ENCODE data around the gene TEX264. TPM values are rescaled to one million over a fixed set of nuclear protein-coding genes. Genes with fewer than 3 reads are reported as not detected.
"Not testable (repeated sequence)": the region's sequence is repeated elsewhere in the genome, so short reads cannot be mapped to it uniquely, and the experiment has no call there.

Gene TEX264
- total RNA-seq, 2 experiments from 2014 or later = 24.9 to 25.9 TPM

- ATAC-seq (ENCODE audit: poor library complexity) = no peak
- intact Hi-C loops (cut with DNase I, micrococcal nuclease) = loop anchor here (1.0 to 2.0 kb wide), 2 partner anchors 40 to 156 kb away; no protein-coding TSS in a partner anchor
Observed at GRCh38 chr3:51642462-51642861, 28.6 kb upstream of the TEX264 start.

GRCh38 chr3:51646091-51646490 lies 25.0 kb upstream of the TEX264 start:
- no peaks in the 10 kb centered on the region for H3K27me3 Mint-ChIP-seq
- ChIA-PET CTCF (interaction anchor here (2.5 kb wide), 1 partner anchor 36 kb away, joined by 11 read pairs; no protein-coding TSS in a partner anchor), POLR2A (no interaction called here)
- H3K4me1 ChIP-seq (ENCODE audit: insufficient read depth, low read length) = no peaks in the 10 kb centered on the region
- peaks cover 65% of the 10 kb centered on the region for H3K36me3 ChIP-seq (ENCODE audit: insufficient read depth, low read length)
- no peaks in the 10 kb centered on the region for H3K27me3 ChIP-seq (ENCODE audit: control insufficient read depth in 1 of 2, insufficient read depth in 2 of 2, low read length in 2 of 2)
- H3K27ac Mint-ChIP-seq = no peak overlapping the region
- no peaks in the 10 kb centered on the region for H3K4me1 Mint-ChIP-seq (ENCODE audit: low read depth)
- no peak for TF ChIP-seq CTCF (IDR thresholded peaks at IDR 0.05)
- DNase-seq (no peak), ATAC-seq (ENCODE audit: poor library complexity) (no peak)
- no peak overlapping the region for H3K4me3 Mint-ChIP-seq
- peaks cover 94% of the 10 kb centered on the region for H3K36me3 Mint-ChIP-seq (ENCODE audit: low read depth)
- intact Hi-C loops (cut with DNase I, micrococcal nuclease) = no loop called here
- H3K27ac ChIP-seq (ENCODE audit: low read depth in 1 of 2, low read length in 2 of 2) = no peak overlapping the region
- no peaks in the 10 kb centered on the region for H3K9me3 Mint-ChIP-seq
- H3K4me3 ChIP-seq (ENCODE audit: low read length) = no peak overlapping the region
- no peaks in the 10 kb centered on the region for H3K9me3 ChIP-seq (ENCODE audit: control insufficient read depth in 1 of 2, insufficient read depth in 1 of 2, low read length in 2 of 2)

More at GRCh38 chr3:51642462-51642861, 28.6 kb upstream of the TEX264 start:
- H3K27me3 ChIP-seq (ENCODE audit: control insufficient read depth in 1 of 2, insufficient read depth in 2 of 2, low read length in 2 of 2) = no peaks in the 10 kb centered on the region
- peaks cover 90% of the 10 kb centered on the region for H3K36me3 ChIP-seq (ENCODE audit: insufficient read depth, low read length)
- DNase-seq = peak in 3 of 14 experiments; percentile 36 to 40 (median 36)
- H3K4me3 ChIP-seq (ENCODE audit: low read length) = no peak overlapping the region
- Mint-ChIP-seq H3K36me3 (ENCODE audit: low read depth) (peaks cover 93% of the 10 kb centered on the region), H3K4me1 (ENCODE audit: low read depth) (no peaks in the 10 kb centered on the region), H3K27ac (no peak overlapping the region), H3K27me3 (no peaks in the 10 kb centered on the region), H3K9me3 (no peaks in the 10 kb centered on the region), H3K4me3 (no peak overlapping the region)
- POLR2A ChIA-PET = no interaction called here
- TF ChIP-seq CTCF (IDR thresholded peaks at IDR 0.05) = peak; percentile 35
- CTCF ChIA-PET = interaction anchor here (0.7 to 4.6 kb wide), 5 partner anchors 27 to 1026 kb away, joined by 3 to 36 read pairs (median 3); no protein-coding TSS in a partner anchor
- H3K9me3 ChIP-seq (ENCODE audit: control insufficient read depth in 1 of 2, insufficient read depth in 1 of 2, low read length in 2 of 2) = no peaks in the 10 kb centered on the region
- H3K4me1 ChIP-seq (ENCODE audit: insufficient read depth, low read length) = no peaks in the 10 kb centered on the region
- H3K27ac ChIP-seq (ENCODE audit: low read depth in 1 of 2, low read length in 2 of 2) = no peak overlapping the region

GRCh38 chr3:51652103-51652502 lies 18.9 kb upstream of the TEX264 start:
- H3K36me3 ChIP-seq (ENCODE audit: insufficient read depth, low read length) = peaks cover 23% of the 10 kb centered on the region
- H3K9me3 ChIP-seq (ENCODE audit: control insufficient read depth in 1 of 2, insufficient read depth in 1 of 2, low read length in 2 of 2); H3K4me3 ChIP-seq (ENCODE audit: low read length); H3K9me3 Mint-ChIP-seq; H3K27ac ChIP-seq (ENCODE audit: low read depth in 1 of 2, low read length in 2 of 2); CTCF ChIA-PET; H3K27me3 ChIP-seq (ENCODE audit: control insufficient read depth in 1 of 2, insufficient read depth in 2 of 2, low read length in 2 of 2); ATAC-seq (ENCODE audit: poor library complexity); H3K4me1 Mint-ChIP-seq (ENCODE audit: low read depth); H3K27me3 Mint-ChIP-seq; intact Hi-C loops (cut with DNase I, micrococcal nuclease); H3K4me1 ChIP-seq (ENCODE audit: insufficient read depth, low read length); H3K27ac Mint-ChIP-seq; POLR2A ChIA-PET; H3K4me3 Mint-ChIP-seq; DNase-seq: not testable (repeated sequence)
- H3K36me3 Mint-ChIP-seq (ENCODE audit: low read depth) = peaks cover 84% of the 10 kb centered on the region

- CTCF ChIA-PET; H3K27me3 Mint-ChIP-seq; H3K4me1 ChIP-seq (ENCODE audit: insufficient read depth, low read length); H3K4me1 Mint-ChIP-seq (ENCODE audit: low read depth); intact Hi-C loops (cut with DNase I, micrococcal nuclease); ATAC-seq (ENCODE audit: poor library complexity); H3K4me3 ChIP-seq (ENCODE audit: low read length); H3K27me3 ChIP-seq (ENCODE audit: control insufficient read depth in 1 of 2, insufficient read depth in 2 of 2, low read length in 2 of 2); H3K4me3 Mint-ChIP-seq; H3K27ac ChIP-seq (ENCODE audit: low read depth in 1 of 2, low read length in 2 of 2); DNase-seq; H3K27ac Mint-ChIP-seq; POLR2A ChIA-PET; H3K9me3 Mint-ChIP-seq; H3K9me3 ChIP-seq (ENCODE audit: control insufficient read depth in 1 of 2, insufficient read depth in 1 of 2, low read length in 2 of 2): not testable (repeated sequence)
- peaks cover 22% of the 10 kb centered on the region for H3K36me3 ChIP-seq (ENCODE audit: insufficient read depth, low read length)
- peaks cover 84% of the 10 kb centered on the region for H3K36me3 Mint-ChIP-seq (ENCODE audit: low read depth)
Observed at GRCh38 chr3:51653409-51653808, 17.6 kb upstream of the TEX264 start.
